Suppressor macrophage (primary cell): ENCODE results near the gene PBX1.
A peak's percentile ranks its signal among the peaks of the same experiment; 100 is the strongest.
"Not testable (repeated sequence)": the region's sequence is repeated elsewhere in the genome, so short reads cannot be mapped to it uniquely, and the experiment has no call there.

Source experiments
- DNase-seq, 4 experiments: peaks; one replicate each; pipeline ENCODE4 v3.0.0-alpha.2; 2020 to 2022

The PBX1 gene

DNA sequence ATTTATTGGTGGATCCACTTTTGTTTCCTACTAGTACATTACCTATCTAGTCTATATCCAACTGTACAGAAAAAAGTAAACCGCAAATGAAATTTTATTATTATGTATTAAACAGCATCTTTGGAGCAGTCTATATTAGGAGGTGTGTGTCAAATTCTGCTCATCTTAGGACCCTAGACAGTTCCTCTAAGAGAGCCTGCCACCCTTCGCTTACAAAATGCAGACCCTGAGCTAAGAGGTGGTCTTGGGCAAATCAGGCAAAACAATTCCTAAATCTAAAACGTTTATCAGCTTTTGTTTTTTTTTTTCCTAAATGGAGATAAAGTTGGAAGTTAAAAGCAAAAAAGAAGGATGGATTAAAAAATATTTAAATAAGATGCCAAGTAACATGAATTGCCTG, 85.3 kb downstream of the PBX1 start:
- no peak for DNase-seq

DNA sequence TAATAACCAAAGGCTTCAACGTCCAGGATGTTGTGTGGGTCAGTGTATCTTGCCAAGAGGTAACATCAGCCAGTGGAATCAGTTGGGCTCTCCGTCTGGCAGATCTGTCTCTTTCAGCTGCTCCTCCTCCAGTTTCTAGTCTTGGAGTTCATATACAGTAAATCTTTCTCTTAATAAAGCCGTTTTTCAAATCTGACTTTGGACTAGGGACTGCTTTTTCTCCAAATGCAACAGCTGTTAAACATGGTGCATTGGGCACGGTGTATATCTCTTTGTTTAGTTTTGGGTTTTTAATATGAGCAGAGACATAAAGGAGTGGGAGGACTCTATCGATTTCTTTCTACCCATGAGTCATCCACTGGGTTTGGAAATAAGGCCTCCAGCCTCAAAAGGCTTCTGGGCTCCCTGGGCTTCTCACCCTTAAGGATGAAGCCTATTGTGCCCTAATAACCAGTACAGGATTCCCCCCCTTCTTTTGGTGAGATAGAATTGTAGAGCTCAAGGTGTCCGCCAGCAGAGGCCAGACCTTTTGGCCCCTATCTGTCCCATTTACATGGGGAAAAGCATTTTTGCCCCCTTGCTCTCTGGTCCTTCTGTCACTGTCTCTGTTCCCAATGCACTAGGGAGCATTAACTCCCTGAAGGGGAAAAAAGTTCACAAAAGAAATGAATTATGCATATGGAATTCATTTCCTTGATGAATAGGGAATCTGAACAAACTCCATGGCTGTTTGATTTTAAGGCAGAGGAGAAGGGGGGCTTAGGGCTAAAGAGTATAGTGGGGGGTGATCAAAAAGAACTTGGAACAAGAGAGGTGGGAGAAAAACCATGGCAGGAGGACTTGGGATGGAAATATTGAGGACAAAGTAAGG, 86.0 kb downstream of the PBX1 start:
- no peak for DNase-seq

GRCh38 chr1:164645921-164646320, 86.9 kb downstream of the PBX1 start:
- DNase-seq = no peak

- DNase-seq = no peak
Measured at GRCh38 chr1:164647211-164647610, 88.2 kb downstream of the PBX1 start.

DNA sequence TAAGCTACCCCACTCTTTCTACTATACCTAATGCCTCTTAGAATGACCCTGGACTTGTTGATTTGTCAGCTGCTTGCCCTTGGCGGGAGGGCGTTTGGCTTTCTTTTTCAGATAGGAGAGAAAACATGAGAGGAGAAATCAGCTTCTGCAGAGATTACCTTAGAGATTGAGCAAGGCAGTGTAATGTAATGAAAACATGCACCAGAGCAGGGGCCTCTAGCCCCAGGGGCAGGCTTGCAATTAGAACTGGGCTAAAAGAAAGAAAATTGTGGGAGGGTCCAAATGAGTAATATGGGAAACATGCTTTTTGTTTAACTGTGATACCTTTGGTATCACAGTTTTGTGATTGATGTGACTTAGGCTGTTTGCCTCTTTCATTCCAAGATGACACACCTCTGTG, 89.7 kb downstream of the PBX1 start:
- DNase-seq = no peak

DNA sequence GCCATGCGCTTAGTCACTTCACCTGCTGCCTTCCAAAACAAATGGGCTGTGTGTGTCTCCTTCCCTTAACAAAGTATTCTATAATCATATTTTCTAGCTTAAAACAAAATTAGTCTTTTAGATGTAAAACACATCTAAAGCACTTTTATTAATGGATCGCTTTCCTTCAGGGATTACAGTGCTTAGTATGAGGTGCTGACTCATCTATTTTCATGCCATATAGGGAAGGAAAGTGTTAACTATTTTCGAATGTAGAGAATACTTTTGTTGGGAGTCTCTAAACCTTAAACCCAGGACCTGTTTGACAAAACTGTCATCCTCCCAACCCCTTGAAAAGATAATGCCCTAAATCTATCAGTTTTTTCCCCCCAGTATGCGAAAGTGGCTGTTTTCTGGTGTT, 90.2 kb downstream of the PBX1 start:
- DNase-seq = no peak

DNA sequence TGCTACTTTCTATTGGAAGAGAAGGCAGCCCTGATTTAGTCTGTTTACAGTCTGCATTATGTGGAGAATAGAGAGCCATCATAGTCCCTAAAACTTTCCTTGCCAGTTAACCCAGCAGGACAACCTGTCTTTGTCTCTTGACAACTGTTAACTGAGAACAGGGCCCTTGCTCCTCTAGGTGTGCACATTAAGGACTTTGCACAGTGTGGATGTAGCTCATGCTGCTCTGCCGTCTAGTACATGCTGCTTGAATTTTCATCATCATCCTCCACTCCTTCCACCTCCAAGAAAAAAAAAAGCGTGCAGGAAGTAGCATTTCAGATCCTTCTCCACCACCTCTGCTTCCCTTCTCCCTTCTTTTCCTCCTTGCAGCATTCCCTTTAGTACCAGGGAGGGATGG, 91.5 kb downstream of the PBX1 start:
- no peak for DNase-seq

DNA sequence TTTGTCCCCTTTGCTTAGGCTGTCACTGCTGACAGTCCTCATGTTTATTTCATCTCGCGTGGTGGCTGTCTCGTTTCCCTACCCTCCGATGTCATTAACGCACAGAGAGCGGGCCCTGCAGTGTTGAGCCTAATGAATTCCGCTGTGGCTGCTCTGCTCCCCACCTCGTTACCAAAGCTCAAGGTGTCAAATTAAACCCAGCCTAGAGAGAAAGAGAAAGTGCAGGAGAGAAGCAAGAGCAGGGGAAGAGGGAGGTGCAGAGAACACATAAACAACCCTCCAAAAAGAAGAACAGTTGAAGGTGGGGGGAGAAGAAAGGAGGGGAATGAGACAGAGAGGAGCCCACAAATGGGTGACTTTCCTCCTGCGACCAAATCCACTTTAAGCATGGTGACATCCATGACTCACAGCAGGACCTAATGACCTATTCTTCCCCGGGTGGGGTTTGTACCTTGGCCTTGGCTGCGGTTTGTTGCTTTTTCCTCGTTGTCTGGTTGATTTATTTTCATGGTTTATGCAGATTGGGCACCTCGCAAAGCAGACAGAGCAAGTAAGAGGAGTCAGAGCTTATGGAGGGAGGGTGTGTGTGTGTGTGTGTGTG, 92.5 kb downstream of the PBX1 start:
- DNase-seq = no peak

DNA sequence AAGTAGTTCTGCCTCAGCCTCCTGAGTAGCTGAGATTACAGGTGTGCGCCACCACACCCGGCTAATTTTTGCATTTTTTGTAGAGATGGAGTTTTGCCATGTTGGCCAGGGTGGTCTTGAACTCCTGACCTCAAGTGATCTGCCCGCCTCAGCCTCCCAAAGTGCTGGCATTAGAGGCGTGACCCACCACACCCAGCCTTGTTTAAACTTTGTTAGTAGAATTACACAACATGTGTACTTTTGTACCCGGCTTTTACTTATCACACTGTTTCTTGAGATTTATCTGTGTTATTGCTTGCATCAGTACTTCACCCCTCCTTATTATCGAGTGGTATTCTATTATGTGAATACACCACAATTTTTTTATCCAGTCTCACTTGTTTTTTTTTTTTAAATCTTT, 94.0 kb downstream of the PBX1 start:
- not testable (repeated sequence) for DNase-seq

DNA sequence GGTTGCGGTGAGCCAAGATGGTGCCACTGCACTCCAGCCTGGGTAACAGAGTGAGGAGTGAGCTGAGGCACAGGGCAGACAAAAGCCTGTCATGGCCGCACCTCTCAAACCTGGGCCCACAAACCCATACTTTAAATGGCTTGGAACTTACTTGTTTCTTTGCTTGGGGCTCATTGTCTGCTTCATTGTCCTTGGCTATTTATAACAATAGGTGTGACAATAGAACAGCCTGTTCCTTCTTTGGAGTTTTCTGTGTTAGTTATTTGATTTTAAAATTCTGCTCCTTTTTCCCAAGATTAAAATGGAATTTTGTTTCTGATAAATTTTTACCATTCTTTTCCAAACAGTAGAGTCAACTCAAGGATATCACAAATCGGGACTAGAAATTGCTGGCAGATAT, 94.7 kb downstream of the PBX1 start:
- DNase-seq = no peak

DNA sequence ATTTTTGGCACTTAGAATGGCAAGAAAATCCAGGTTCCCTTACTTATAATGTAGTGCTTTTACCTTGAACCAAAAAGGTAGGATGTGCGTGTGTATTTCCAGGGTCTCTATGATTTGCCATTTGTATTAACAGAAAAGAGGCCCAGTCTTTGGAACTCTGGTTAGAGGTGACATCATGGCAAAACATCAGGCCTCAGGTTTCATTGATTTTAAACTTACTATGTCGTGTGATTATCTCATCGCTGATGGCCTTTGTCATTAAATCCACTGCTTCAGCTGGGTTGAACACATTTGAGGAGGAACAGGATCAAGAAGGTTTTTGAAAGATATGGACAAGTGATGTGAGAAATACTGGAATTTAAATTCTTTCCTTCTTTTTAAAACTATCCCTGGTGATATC, 95.2 kb downstream of the PBX1 start:
- DNase-seq = no peak

DNA sequence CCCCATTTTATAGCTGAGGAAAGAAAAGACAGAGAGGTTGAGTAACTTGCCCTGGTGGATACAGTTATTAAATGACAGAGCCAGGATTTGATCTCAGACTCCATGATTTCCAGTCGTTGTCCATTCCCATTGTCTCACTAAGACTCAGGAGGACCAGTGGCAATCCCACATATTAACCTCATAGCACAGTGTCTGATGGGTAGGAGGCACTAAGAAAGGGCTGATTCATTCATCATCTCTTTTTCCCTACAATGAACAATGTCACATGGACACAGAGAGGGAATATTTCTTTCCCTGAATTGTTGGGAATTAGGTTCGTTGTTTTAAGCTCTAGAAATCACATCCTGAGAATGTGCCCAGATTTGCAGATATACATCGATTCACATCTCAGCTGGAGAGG, 99.9 kb downstream of the PBX1 start:
- no peak for DNase-seq

DNA sequence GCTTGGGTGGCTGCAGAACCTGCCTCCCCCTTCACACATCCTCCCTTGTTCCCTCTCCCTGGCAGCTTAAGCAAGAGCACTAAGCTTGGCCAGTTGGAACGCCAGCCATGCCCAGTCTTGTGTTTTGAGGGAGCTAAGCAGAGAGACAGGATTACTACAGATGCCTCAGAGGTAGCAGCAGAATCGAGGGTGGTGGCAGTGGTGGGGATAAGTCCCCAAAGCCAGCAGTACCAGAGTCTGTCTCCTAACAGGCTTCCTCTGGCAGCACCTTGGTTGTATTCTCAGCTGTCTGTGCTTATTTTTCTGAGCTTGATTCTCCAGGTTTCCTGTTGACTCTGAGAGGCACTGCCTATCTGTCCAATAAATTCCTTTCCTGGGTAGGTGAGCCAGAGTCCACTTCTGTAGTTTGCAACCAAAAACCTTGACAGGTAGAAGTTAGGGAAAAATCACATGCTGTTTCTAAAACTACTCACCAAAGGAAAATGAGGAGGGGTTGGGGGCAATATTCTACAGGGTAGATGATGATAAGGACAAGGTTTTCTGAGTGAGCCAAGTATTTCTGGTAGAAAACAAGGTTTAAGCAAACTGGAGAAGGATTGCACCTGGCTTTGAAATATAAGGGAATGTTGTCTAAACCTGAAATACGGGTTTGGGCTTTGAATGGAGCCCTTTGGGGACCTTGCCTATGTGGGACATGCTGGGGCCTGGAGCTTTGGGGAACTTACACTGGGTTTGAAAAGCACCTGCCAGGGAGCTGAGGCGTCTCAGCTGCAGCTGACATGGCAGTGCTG, 100.8 kb downstream of the PBX1 start:
- no peak for DNase-seq

DNA sequence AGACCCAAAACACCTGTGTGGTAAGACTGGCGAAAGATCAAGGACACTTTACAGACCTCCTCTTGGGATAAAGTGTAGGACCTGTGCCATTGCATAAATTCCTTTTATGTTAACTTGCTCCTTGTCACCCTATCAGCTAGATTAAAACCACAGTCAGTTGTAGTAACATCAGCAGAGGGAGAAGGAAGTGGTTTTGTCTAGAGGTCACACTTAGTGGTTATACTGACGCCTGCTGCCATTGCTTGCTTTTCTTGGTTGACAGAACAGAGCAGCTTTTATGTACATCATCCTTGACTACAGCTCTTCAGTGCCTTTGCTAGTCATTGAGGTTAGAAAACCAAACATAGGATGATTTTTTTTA, 101.4 kb downstream of the PBX1 start:
- DNase-seq = peak; percentile 33 to 66 (median 52)

- no peak for DNase-seq
Measured at GRCh38 chr1:164660775-164661174, 101.8 kb downstream of the PBX1 start.

DNA sequence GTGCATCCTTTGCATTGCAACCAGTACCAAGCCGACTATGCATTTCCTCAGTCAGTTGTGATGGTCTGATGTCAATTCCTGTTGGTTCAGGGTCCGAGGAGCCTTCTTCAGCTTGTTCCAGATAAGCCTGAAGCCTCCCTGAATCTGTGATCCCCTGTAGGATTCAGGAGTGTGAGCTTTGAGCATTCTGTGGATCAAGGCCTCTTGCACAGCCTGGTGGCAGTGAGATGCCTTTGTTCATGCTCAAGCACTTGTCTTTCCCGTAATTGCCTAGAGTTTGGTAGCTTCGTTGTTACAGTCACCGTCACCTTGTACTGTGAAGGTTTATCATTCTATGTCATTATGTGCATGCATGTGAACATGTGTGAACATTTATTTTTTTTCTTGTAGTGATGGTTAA, 103.5 kb downstream of the PBX1 start:
- no peak for DNase-seq

DNA sequence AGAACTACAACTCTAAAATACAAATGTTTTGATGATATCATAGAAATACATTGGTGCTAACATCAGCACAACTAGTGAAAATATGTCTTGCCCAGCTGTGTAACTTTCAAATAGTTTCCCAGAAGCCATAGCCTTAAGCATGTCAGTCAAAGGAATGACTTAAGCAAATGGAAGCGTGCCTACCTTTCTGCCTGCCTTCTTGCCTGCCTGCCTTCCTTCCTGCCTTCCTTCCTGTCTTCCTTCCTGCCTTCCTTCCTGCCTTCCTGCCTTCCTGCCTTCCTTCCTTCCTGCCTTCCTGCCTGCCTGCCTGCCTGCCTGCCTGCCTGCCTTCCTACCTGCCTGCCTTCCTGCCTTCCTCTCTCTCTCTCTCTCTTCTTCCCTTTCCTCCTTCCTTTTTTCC, 104.0 kb downstream of the PBX1 start:
- DNase-seq = no peak

GRCh38 chr1:164664127-164664526, 105.1 kb downstream of the PBX1 start:
- no peak for DNase-seq

DNA sequence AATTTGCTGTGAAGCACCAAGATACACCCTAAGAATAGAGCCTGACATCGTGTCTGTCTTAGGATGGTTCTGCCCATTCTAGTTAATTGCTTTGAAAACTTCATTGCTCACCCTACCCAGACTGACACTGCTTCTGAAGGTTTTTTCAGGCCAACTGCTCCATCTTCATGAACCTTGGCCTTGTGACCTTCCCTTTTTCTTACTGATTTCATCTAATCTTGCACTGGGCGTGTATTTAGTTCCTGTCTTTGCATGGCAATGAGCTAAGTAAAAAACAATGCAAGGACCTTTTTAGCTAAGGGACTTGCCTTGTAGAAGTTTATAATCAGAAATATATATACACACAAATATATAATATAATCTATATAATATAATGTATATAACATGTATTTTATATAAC, 108.0 kb downstream of the PBX1 start:
- DNase-seq = peak in 3 of 4 experiments; percentile 15 to 41 (median 23)

- no peak for DNase-seq
Measured at GRCh38 chr1:164667600-164667999, 108.6 kb downstream of the PBX1 start.

DNA sequence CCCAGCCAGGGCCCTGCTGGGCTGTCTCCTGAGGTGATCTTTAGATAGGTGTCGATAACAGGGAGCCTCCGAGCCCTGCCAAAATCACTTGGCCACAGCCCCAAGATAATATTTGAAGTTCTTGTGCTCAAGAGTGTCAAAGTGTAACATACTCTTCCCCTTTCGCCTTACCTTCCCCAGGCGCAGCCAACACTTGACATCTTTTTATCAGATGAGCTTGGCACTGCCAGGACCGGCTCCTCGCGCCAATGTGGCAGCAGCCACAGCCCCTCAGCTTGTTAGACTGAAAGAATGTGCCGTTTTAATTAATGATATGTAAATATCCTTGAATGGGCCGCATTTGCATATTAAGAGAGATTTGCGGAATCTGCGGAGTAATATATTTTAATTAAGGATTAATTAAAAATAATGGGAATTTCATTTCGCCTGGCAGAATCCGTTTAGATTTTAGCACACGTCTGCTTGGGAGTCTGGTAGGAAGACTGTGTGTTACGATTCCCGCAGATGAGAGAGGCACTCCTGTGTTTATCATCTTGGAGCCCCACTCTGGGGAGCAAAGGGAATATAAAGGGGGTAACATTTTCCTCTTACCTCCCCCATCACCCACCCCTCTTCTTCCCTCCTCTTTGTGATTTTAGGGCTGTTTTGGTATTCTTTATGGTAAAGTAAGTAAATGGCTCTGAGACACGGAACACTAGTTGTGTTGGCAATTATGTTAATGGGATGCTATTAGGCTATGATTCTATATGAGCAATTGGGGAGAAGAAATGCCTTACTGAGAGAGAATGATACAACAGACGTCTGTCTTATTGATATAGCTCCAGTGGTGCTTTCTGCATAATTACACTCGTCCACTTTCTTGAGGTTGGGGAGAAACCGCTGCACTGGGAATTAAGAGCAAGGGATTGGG, 109.8 kb downstream of the PBX1 start:
- no peak for DNase-seq

DNA sequence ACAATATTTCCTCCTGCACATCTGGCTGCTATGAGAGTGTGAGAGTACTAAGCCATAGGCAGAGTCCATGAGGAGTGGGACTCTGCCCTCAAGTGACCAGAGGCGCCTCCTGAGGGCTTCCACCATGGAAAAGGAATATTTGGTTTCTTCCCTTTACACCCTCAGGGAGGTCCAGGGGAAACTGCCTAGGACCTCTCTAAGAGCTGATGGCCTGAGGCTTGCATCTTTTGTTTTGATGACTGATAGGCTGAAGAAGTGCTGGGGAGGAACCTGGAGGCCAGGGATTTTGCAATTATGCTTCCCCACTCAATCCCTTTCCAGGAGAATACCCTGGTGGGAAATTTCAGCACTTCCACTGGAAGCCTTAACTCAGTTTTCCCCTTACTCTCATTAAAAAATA, 111.0 kb downstream of the PBX1 start:
- no peak for DNase-seq

GRCh38 chr1:164670786-164671185, 111.8 kb downstream of the PBX1 start:
- no peak for DNase-seq
